Gastroesophageal sphincter (tissue), 4 donors: ENCODE results near the gene RNU5D-1. TPM values are rescaled to one million over a fixed set of nuclear protein-coding genes. Genes with fewer than 3 reads are reported as not detected.

Experiments
- ATAC-seq: fragments of 150-250 bp; one replicate; pipeline ENCODE4 v1.9.1; 2016; ENCODE audit warnings: mild to moderate bottlenecking, moderate library complexity
- H3K27ac ChIP-seq, 4 donors: fragments of 200-600 bp; sonication (generic) in 3 of 4; 1 replicate in 3 of 4; 2 replicates in 1 of 4; pipeline ENCODE4 v1.5.1; 2016 to 2019
- H3K27me3 ChIP-seq: fragments of 200-600 bp; sonication (generic); one replicate; pipeline ENCODE4 v1.5.1; 2019
- H3K36me3 ChIP-seq, 2 donors: fragments of 200-600 bp; sonication (generic); one replicate each; pipeline ENCODE4 v1.5.1; 2019; ENCODE audit warnings: control low read depth in 1 of 2
- H3K4me1 ChIP-seq, 3 donors: fragments of 200-600 bp; sonication (generic); 1 replicate in 2 of 3; 2 replicates in 1 of 3; pipeline ENCODE4 v1.5.1; 2016 to 2019; ENCODE audit warnings: control low read depth in 2 of 3
- H3K4me3 ChIP-seq, 2 donors: fragments of 200-600 bp; sonication (generic); one replicate each; pipeline ENCODE4 v1.5.1; 2019; ENCODE audit warnings: mild to moderate bottlenecking in 1 of 2, moderate library complexity in 1 of 2
- H3K9me3 ChIP-seq, 3 donors: fragments of 200-600 bp; sonication (generic); one replicate each; pipeline ENCODE4 v1.5.1; 2017 to 2019; ENCODE audit warnings: control low read depth in 2 of 3
- EP300 ChIP-seq: sonication (generic); formaldehyde crosslinking; IDR thresholded peaks from one replicate; pipeline ENCODE4 v1.6.1; 2017; ENCODE audit warnings: antibody characterized with exemption, mild to moderate bottlenecking
- POLR2A ChIP-seq, 2 donors: fragments of 450-650 bp; IDR thresholded peaks; one replicate each; pipeline ENCODE4 v1.6.1; 2017; ENCODE audit warnings: antibody characterized with exemption in 2 of 2, mild to moderate bottlenecking in 2 of 2, moderate library complexity in 1 of 2
- POLR2AphosphoS5 ChIP-seq: sonication (generic); formaldehyde crosslinking; IDR thresholded peaks from one replicate; pipeline ENCODE4 v1.6.1; 2017; ENCODE audit warnings: antibody characterized with exemption
- WGBS, 2 donors: methylation state at CpG; one replicate each; pipeline ENCODE4 v1.1.5; 2018; ENCODE audit warnings: low coverage in 1 of 2; 5-methylcytosine and 5-hydroxymethylcytosine counted together
- total RNA-seq, 4 donors: library from RNA; depleted of rRNA; stranded (reverse); fragments of >200 nt; gene quantifications; one replicate each; pipeline ENCODE4 v1.1.0, GENCODE V29; 2016
- TF ChIP-seq, protein P1 (sequence below), 4 experiments: fragments of 200-600 bp in 2 of 4; fragments of 450-650 bp in 2 of 4; sonication (generic) in 1 of 4; IDR thresholded peaks; one replicate each; pipeline ENCODE4 v1.5.1; 2017 to 2019; ENCODE audit warnings: antibody characterized with exemption in 4 of 4, mild to moderate bottlenecking in 2 of 4, moderate library complexity in 2 of 4

Gene RNU5D-1
- total RNA-seq, 4 donors from 2014 or later, result not detected

DNA sequence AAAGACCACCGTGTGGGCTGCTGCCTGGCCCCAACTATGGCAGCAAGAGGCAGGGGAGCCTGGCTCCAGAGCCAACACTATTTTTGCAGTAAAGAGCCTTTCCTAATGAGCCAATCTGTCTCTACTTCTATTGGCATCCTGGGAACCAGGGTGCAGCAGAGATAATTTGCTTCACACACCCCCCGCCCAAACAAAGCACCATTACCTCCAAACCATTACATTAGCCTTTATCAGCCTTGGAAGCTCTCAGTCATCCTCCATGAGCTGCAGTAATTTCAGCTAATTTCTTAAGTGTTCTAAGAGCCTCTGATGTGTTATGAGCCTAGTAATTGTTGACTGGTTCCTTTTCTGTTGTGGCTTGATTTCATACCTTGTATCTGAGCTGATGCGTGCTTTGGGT, 34.9 kb downstream of the RNU5D-1 start:
- peaks cover 0 to 5% of the 10 kb centered on the region in 2 donors for H3K36me3 ChIP-seq
- no peaks in the 10 kb centered on the region for H3K27me3 ChIP-seq
- WGBS, 2 donors, result 82 to 90% methylated on average over 3 of the region's 3 CpGs
- H3K4me1 ChIP-seq, result no peaks in the 10 kb centered on the region
- no peak for TF ChIP-seq POLR2A (IDR thresholded peaks at IDR 0.05)
- TF ChIP-seq, protein P1, sequence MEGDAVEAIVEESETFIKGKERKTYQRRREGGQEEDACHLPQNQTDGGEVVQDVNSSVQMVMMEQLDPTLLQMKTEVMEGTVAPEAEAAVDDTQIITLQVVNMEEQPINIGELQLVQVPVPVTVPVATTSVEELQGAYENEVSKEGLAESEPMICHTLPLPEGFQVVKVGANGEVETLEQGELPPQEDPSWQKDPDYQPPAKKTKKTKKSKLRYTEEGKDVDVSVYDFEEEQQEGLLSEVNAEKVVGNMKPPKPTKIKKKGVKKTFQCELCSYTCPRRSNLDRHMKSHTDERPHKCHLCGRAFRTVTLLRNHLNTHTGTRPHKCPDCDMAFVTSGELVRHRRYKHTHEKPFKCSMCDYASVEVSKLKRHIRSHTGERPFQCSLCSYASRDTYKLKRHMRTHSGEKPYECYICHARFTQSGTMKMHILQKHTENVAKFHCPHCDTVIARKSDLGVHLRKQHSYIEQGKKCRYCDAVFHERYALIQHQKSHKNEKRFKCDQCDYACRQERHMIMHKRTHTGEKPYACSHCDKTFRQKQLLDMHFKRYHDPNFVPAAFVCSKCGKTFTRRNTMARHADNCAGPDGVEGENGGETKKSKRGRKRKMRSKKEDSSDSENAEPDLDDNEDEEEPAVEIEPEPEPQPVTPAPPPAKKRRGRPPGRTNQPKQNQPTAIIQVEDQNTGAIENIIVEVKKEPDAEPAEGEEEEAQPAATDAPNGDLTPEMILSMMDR (IDR thresholded peaks at IDR 0.05), result no peak
- no peak for TF ChIP-seq POLR2AphosphoS5
- no peak for TF ChIP-seq EP300
- H3K4me3 ChIP-seq, result no peak overlapping the region
- H3K27ac ChIP-seq, result no peak overlapping the region
- H3K9me3 ChIP-seq, result no peaks in the 10 kb centered on the region
- no peak for ATAC-seq

DNA sequence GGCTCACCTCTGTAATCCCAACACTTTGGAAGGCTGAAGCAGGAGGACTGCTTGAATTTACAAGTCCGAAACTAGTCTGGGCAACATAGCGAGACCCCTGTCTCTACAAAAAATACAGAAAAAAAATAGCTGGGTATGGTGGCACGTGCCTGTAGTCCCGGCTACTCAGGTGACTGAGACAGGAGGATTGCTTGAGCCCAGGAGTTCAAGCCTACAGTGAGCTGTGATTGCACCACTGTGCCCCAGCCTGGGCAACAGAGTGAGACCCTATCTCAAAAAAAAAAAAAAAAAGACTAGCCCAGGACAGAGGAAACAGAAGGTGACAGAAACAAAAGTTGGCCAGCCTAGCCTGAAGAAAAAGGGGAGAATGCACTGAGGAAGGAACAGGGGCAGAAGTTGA, 35.3 kb downstream of the RNU5D-1 start:
- no peaks in the 10 kb centered on the region for H3K27me3 ChIP-seq
- no peak for TF ChIP-seq EP300
- TF ChIP-seq POLR2AphosphoS5, result no peak
- TF ChIP-seq, protein P1 (IDR thresholded peaks at IDR 0.05), result no peak
- no peak for TF ChIP-seq POLR2A (IDR thresholded peaks at IDR 0.05)
- WGBS, 2 donors, result 90 to 95% methylated on average over 4 of the region's 4 CpGs
- H3K4me1 ChIP-seq, result no peaks in the 10 kb centered on the region
- no peaks in the 10 kb centered on the region for H3K9me3 ChIP-seq
- H3K4me3 ChIP-seq, result no peak overlapping the region
- H3K36me3 ChIP-seq, result peaks cover 0 to 5% of the 10 kb centered on the region in 2 donors
- no peak overlapping the region for H3K27ac ChIP-seq
- ATAC-seq, result no peak

DNA sequence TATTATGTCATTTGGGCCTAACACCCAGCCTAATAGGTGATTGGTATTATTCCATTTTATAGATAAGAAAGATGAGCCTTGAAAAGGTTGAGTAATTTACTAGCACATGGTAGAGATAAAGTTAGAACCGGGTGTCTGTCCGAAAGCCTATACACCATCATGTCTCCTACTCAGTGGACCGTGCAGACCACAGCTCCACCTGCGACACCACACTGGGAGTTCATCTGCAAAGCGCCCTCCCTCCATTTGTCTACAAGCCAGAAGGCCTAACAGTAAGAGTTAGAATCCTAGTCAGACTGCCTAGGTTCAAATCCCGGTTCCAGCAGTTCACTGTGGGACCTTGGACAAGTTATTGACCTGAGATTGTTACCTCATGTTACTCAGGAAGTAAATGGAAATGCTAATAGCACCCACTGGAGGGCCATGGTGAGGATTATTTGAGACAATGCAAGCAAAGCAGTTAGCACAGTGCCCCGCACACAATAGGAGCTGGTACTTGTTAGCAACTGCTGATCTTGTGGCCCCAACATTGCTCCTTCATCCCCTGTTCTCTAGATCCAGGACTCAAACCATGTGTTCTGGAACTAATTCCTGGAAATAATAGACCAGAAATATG, 36.0 kb downstream of the RNU5D-1 start:
- H3K27me3 ChIP-seq, result no peaks in the 10 kb centered on the region
- H3K36me3 ChIP-seq, result peaks cover 0 to 5% of the 10 kb centered on the region in 2 donors
- no peak for ATAC-seq
- WGBS, 2 donors, result 100% methylated on average over 1 to 3 of the region's 7 CpGs
- H3K9me3 ChIP-seq, result no peaks in the 10 kb centered on the region
- no peak for TF ChIP-seq POLR2A (IDR thresholded peaks at IDR 0.05)
- TF ChIP-seq, protein P1 (IDR thresholded peaks at IDR 0.05), result no peak
- TF ChIP-seq POLR2AphosphoS5, result no peak
- no peak for TF ChIP-seq EP300
- no peak overlapping the region for H3K4me3 ChIP-seq
- no peak overlapping the region for H3K27ac ChIP-seq
- no peaks in the 10 kb centered on the region for H3K4me1 ChIP-seq

DNA sequence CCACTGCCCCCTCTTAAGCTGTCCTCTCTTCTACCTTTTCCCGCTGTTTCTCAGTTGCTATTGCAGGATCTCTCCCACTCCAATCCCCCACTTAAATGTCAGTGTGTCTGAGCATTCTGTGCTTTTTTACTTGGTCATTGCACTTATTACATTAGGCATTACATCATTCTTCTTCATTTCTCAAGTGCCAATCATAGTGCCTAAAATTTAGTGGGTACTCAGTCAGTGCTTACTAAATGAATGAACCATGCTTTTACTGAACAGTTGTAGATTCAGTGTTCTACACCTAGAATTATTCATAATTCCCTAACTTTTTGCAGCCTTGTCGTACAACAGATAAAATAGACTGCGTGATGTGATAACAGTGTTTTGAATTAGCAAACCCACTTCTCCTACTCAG, 37.1 kb downstream of the RNU5D-1 start:
- H3K36me3 ChIP-seq, result peaks cover 0 to 5% of the 10 kb centered on the region in 2 donors
- H3K27ac ChIP-seq, result no peak overlapping the region
- no peaks in the 10 kb centered on the region for H3K27me3 ChIP-seq
- no peaks in the 10 kb centered on the region for H3K9me3 ChIP-seq
- WGBS, 2 donors, result 86 to 97% methylated on average over 3 of the region's 3 CpGs
- H3K4me3 ChIP-seq, result no peak overlapping the region
- no peaks in the 10 kb centered on the region for H3K4me1 ChIP-seq
- no peak for ATAC-seq
- TF ChIP-seq, protein P1 (IDR thresholded peaks at IDR 0.05), result no peak
- no peak for TF ChIP-seq EP300
- no peak for TF ChIP-seq POLR2A (IDR thresholded peaks at IDR 0.05)
- TF ChIP-seq POLR2AphosphoS5, result no peak

DNA sequence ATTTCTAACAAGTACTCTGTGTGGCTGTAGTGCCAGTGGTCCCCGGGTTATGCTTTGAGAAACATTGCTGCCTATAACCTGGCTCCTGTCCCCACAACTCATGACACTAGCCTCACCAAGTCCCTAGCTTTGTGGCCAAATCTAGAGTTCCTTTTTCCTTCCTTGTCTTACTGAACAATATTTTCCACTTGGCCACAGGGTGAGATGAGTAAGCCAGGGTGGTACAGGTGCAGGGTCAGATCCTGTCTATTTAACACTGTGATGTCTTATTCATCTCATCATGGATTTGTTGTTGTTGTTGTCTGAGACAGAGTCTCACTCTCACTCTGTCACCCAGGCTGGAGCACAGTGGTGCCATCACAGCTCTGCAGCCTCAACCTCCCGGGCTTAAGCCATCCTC, 37.8 kb downstream of the RNU5D-1 start:
- Histone ChIP-seq H3K4me3 (no peak overlapping the region), H3K27me3 (no peaks in the 10 kb centered on the region), H3K36me3 (peaks cover 0 to 5% of the 10 kb centered on the region in 2 donors), H3K4me1 (no peaks in the 10 kb centered on the region), H3K27ac (no peak overlapping the region), H3K9me3 (no peaks in the 10 kb centered on the region)
- TF ChIP-seq EP300 (no peak), POLR2AphosphoS5 (no peak), POLR2A (IDR thresholded peaks at IDR 0.05) (no peak)
- TF ChIP-seq, protein P1 (IDR thresholded peaks at IDR 0.05), result no peak
- WGBS, 2 donors, result 88% methylated on average over 1 to 2 of the region's 2 CpGs
- ATAC-seq, result no peak
